SW480 (cell line): ENCODE results near the gene ANKRD13A.
A peak's percentile ranks its signal among the peaks of the same experiment; 100 is the strongest.

Source experiments
- DNase-seq: peaks from one replicate; pipeline ENCODE4 v3.0.0-alpha.2; 2016; ENCODE audit warnings: low spot score

ANKRD13A gene

DNA sequence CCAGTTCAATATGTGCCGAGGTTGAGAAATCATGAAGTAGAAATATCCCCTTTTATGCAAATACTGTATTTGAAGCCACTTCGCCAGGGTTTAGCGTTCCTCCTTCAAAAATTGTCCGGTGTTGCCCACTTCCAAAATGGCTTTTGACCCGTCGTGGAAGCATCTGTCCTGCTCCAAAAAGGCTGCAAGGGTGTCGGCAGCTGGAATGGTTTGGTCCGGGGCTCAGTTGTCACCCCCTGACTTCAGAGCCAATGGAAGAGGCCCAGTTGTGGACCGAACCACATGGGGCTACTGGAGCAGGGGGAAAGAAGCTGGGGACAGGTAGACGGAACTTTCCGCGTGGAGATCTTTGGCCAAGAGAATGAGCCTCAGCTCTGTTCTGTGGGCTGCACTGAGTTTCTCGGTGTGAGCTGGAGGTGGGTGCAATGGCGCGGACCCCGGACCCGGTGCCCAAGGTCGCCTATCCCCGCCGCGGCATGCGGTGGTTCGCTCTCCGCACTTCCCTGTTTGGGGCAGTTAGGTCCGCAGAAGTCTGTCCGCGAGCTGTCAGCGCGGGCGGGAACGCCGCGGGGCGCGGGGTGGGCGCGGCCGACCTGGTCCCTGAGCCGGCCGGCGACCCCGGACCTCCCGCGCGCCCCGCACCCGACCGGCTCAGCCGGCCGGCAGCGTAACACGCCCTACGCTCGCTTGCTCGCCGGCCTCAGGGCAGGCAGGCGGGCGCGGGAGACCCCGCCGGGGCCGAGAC, at the start of gene ANKRD13A:
ANKRD13A (plus strand) TSS at position 527 of the 745 bp plus-strand sequence. CDS start 259 bp downstream, outside the sequence.
- peak; percentile 92 for DNase-seq

DNA sequence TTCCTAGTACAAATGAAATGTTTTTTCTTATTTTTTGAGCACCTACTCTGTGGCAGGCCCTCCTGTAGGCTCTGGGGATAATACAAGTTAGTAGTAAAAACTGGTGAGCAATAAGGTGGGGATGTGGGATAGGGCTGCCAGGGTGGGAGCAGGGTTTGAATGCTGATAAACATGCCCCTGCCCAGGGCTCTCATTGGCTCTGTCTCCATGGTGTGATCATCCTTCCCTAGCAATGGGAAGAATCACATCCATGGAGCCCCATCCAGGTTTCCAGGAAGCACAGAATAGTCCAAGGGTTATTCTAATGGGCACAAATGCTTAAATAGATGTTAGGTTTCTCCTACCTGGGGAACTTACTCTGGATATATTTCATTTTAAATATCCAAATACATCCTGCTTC, 48.6 kb upstream of the ANKRD13A start:
- DNase-seq = no peak

DNA sequence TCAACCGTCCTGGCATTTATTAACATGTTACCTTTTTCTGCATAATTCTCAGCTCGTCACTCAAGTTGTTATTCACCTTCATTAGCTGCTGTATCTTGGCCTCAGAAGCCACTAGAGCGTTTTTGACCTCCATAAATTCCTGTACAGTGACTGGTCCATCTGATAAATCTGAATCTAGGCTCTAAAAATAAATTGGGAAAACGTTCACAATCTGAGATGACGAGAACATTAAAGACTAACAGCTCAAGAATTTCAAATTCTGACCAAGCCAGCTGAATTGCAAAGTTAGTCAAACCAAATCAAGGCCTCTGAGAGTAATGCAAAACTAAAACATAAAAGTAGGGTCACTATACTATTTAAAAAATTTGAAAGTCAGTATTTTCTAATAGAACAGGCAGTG, 48.1 kb upstream of the ANKRD13A start:
- no peak for DNase-seq

DNA sequence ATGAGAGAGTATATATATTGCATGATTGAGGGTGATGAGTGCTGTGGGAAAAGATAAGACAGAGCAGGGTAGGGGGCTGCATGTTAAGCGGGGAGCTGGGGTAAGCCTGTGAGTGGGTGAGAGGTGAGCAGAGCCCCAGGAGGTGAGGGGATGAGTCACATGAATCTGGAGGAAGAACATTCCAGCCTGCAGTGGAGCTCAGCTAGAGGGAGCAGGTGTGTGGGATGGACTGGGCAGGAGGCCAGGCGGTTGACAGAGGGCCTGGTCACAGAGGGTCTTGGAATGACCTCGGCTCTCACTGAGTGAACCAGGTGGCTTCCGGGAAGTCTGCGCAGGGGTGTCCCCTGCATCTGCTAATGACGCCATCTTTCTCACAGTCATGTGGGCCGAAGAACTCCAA, 47.5 kb upstream of the ANKRD13A start:
- no peak for DNase-seq

DNA sequence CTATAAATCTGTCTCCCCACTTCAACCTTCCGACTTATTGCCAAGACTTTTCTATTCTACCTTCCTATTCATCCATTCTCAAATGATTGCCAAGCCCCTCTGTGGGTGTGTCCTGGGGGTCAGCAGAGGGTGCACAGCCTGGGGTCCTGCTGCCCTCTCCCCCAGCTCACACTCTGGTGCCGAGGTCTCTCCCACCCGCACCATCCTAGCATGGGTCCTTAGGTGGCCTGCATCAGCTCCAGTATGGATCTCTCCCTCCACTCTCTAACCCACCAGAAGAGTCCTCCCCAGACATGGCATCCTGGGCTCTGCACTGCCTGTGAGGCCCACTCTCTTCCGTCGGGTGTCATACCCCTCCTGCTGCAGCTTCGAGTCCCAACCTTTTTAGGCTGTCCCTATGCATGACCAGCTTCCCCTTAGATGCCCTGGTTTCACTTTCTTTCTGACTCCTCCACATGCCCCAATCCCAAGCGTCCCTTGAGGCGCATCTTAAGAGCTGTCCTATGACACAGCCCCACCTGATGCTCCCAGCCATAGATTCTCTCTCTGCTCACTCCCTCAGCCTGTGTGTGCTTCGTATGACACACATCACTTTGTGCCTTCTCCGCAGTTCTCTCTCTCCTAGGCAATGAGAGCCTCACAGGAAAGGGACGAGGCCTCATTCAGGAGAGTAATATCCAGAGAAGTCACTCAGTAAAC, 46.9 kb upstream of the ANKRD13A start:
- DNase-seq = no peak

DNA sequence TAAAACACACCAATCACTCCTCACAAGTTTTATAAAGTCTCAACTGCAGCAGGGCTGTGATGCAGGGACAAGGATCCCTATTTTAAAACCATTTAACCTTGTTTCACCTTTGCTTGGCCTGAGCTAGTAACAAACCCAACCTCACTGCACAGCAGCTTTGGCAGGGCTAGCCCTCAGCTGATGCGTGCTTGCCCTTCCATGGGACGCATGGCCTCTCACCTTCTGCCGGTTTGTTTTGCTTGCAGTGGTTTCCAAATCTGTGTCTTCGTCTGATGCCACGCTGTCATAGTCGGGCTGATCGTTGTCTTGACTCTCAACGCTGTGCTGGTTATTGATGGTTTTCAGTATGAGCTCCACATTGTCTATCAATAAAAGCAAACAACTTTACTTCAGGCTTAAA, 46.4 kb upstream of the ANKRD13A start:
- no peak for DNase-seq

DNA sequence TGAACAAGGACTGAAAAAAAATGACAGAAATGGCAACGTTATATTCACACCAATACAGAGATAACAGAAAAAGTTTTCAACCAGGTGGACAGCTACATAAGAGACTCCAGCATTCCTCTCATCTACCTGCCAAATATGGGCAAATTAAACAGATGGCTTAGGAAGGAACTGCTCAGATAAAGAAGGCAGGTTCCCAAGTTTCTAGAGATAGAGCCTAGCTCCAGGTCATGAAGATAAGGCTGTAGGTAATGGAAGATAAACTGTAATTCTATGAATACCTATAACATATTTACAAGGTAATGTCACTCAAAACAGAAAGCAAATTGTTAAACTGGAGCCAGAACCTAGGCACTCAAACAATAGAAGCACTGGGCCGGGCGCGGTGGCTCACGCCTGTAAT, 45.6 kb upstream of the ANKRD13A start:
- DNase-seq = no peak

DNA sequence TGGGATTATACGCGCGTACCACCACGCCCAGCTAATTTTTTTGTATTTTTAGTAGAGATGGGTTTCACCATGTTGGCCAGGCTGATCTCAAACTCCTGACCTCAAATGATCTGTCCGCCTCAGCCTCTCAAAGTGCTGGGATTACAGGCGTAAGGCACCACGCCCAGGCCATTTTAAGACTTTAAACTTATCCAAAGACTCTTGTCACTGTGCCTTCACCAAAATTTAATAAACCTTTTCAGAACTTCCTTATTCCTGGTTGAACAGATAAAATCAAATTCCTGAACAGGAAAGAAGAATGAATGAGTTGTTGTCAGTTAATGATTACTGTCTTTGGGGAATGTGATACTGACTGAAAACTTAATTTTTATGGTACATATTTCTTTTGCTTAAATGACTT, 40.9 kb upstream of the ANKRD13A start:
- no peak for DNase-seq

DNA sequence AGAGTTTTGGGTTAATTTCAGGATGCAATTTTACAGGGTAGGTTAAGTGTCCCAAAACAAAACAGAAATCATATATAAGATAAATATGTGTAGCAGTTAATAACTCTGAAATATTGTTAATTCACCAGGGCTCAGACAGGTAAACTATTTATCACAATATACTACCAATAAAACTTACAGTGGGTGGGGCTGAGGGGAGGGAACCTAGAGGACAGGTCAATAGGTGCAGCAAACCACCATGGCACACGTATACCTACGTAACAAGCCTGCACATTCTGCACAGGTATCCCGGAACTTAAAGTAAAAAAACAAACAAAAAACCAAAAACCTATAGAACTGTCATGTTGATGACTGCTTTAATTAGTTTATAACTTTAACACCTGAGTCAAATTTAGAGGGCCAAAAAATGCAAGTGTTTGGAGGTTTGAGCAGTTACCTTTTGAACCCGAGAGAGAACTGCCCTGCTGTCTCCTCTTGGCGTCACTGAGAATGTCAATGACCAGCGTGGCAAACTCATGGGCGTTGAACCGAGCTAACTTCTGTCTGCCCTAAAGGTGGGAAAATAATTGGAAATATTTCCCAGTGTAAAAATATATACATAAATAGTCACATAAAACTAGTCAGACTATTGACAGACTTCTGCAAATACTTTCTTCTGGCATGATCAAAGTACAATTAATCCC, 39.7 kb upstream of the ANKRD13A start:
- no peak for DNase-seq

DNA sequence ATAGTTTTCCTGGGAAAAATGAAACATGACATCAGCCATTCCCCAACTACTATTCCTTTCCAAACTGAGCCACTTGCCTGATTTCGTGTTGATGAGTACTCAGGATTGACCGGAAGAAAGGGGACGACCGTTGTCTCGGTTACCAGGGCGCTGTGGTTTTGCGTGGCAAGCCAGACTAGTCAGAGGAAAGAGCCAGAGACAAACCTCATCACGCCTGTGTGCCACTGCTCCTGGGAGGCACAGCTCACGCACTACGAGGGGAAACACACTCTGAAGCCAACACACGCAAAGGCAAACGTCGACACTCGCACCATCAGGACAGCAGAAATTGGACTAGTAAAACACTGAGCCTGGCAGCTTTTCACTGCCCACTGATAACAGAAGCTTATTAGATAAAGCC, 38.0 kb upstream of the ANKRD13A start:
- no peak for DNase-seq

DNA sequence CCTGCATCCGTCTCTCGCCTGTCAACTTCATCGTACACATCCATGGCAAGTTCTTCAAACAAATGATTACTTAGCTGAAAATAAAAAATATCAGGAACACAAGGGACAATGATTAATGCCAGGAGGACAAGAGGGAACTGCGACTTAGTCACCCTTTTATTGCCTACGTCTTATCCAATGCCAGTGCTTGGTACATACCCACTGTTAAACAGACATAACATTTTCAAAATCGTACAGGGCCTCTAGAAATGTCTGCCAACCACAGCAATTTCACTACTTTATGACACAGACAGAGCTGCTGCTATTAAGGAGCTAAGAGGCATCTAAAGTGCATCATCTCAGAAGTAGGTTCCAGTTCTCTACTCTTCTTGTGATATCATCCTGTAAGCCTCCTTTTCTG, 37.6 kb upstream of the ANKRD13A start:
- no peak for DNase-seq

DNA sequence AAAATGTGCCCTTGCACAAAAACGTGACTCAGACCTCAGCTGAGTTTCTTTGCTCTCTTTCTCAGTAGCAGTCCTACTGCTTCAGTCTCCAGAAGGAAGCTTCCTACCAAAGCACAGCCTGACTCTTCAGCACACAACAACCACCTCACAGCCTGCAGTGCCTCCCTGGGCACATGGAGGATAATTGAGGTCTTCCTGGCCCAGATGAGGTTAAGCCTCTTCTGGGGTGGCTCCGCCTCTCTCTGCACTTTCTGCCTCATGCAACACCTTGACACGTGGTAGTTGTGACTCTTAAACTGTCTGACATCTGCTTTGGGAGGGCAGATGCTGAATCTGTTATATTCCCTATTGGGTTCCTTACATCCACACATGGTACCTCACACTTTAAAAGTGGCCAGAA, 36.8 kb upstream of the ANKRD13A start:
- no peak for DNase-seq

DNA sequence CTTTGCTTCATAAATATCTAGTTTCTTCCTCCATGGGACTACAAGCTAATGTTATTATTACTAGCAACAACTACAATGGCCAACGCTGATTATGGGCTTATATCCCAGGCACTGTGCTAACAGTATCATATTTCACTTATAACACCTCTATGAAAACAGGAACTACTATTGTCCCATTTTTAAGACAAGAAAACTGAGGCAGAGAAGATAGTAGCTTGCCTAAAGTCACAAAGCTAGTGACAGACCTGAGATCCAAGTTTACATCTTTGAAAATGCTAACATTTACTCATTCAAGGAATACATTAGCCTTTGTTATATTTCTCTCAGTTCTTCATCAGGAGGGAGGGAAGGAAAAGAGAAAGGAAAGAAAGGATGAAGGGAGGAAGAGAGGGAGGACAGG, 35.9 kb upstream of the ANKRD13A start:
- DNase-seq = no peak

DNA sequence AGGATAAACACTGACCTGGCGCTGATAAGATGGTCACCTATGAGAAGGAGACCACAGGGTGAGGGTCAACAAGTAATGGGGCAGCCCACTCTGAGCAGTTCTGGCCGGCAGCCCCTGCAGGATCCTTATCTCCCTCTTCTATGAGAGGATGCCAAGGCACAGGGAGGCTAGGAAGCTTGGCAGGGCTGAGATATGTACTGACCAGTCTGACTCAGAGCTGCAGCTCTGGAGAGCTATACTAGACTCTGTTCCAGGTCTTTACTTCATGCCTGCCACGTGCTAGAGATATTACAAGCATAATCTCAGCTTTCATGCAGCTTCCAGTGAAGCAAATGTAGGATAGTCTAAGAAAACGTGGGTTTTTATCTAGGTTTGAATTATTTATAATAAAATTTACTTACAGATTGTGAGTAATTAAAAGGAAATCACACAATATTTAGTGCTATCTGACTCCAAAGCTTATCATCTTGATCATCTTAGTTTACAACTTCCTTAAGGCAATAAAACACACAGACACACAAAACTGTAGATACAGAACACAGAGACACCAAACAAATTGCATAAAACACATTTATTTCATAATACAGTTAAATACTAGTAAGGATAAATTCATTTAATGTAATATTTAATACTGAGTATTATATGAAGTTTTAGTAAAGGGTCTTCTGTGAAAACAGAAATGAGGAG, 35.3 kb upstream of the ANKRD13A start:
- DNase-seq = no peak

DNA sequence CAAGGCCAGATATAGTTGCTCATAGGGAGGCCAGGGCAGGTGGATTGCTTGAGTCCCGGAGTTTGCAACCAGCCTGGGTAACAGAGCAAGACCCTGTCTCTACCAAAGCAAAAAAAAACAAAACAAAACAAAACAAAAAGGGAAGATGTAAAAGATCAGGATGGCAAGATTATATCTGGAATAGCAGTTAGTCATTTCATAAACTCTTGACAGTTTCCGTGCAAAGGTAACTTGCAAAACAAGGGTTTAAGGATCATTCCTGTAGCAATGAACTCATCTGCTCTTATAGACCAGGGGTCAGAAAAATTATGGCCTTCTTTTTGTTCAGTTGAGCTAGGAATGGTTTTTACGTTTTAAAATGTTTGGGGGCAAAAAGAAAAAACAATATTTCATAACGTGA, 32.7 kb upstream of the ANKRD13A start:
- no peak for DNase-seq

DNA sequence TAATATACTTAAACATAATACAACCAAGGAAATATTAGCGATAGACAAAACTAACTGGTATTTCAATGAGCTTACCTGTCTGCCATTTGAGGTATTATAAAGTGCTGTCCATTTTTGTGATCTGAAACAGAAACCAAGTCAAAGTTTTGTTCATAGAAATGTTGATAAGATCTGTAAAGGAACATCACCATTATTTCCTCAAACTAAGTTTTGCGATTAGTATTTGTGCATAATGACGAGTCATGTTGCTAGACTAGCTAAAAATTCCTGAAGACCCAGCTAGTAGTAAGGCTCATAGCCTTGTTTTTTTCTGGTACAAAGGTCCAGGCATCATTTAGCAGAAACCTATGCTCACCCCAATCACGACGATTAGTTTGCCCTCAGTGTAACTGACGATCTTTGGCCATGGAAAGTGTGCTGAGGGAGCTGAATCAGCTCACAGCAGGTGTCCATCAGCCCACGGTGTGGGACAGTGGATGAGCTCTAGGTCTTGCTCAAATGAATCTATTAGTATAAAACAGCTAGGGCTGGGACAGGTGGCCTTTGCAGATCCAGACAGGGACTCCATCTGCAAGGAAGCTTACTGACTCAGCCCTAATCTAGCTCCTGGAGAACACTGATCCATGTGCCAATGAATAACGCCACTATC, 31.7 kb upstream of the ANKRD13A start:
- DNase-seq = no peak

DNA sequence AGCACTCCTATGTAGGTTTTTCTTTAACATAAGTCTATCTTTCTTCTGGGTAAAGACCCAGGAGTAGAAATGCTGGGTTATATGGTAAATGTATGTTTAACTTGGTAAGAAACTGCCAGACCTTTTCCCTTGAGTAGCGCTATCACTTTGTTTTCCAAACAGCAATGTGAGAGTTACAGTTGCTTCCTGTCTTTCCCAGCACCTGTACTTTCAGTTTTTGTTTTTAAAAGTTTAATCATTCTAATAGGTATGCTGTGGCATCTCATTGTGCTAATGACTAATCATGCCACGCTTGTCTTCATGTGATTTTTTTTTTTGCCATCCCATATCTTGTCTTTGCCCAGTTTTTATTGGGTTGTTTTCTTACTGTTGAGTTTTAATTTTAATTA, 31.2 kb upstream of the ANKRD13A start:
- DNase-seq = no peak

DNA sequence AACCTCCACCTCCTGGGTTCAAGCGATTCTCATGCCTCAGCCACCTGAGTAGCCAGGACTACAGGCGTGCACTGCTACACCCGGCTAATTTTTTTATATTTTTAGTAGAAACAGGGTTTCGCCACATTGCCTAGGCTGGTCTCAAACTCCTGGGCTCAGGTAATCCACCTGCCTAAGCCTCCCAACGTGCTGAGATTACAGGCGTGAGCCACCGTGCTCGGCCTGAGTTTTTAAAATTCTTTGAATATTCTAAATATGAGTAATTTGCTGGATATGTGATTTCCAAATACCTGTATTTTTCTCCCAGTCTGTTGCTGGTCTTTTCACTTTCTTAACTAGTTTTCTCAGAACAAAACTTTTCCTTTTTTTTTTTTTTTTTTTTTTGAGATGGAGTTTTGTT, 30.4 kb upstream of the ANKRD13A start:
- no peak for DNase-seq

DNA sequence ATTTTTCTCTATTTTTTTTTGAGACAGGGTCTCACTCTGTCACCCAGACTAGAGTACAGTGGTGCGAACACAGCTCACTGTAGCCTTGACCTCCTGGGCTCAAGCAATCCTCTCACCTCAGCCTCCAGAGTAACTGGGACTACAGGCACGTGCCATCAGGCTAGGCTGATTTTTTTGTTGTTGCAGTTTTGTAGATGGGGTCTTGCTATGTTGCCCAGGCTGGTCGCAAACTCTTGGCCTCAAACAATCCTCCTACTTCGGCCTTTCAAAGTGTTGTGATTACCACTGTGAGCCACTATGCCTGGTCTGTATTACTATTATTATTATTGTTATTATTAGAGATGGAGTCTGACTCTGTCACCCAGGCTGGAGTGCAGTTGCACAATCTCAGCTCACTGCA, 26.4 kb upstream of the ANKRD13A start:
- no peak for DNase-seq

DNA sequence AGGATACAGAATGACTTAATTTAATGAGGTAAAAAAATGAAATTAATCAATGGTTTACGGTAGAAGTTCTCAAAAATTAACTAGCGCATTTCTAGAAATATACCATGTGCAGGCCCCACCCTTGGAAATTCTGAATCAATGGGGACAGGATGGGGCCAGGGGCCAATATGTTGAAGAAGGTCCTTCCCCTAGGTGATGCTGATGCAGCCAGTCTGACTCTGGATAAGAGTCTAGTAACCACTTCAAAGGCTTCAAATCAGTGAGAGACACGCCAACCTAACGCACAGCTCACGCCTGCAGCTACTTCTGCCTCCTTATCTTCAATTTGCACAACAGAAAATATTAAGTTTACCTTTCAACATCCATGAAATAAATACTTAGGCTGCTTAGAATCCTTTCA, 17.9 kb upstream of the ANKRD13A start:
- no peak for DNase-seq

DNA sequence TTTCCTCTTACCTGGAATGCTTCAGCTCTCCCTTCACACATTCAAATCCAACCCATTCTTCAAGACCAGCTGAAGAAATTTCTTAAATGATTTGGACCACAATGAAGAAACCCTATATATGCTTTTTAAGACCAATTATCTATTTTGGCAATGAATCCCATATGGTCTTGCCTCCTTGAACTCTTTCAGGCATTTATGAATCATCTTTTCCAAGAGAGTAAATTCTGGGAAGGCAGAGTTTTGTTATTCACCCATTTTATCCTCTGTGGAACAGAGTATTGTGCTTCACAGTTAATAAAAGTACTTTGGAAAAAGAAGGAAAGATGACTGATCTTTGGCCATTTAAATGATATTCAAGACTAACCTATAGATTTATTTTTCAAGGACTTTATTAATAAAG, 17.0 kb upstream of the ANKRD13A start:
- DNase-seq = no peak

DNA sequence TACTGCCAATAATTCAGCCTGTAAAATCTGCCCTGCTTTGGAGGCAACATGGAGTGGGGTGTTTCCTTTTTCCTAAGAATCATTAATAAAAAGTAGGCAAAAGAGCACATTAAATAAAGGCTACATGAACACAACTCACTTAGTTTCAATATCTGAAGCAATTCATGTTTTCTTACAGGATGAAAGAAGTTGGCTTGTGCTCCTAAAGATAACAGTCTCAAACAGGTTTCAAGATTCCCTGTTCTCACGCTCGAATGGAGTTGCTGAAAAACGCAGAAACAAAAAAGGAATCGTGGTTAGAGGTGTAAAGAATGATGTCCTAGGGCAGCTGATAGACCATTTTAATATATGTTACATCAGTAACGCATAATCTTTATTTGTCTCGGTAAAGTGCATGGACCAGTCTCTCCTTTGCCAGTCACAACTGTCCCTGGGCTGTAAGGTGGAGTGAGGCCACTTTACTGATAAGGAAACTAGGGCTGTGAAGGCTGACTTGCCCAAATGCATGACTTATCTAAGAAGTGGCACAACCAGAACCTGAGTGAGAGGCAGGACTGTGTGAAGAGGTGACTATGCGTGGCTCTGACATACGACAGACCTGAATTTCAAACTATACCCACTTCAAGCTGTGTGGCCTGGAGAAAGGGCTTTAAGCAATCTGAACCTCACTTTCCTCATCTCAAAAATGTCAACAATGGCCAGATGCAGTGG, 15.6 kb upstream of the ANKRD13A start:
- no peak for DNase-seq
